Effector memory CD8-positive, alpha-beta T cell (primary cell): Measurements from ENCODE around the gene SF3B6.
"Not testable (repeated sequence)": the region's sequence is repeated elsewhere in the genome, so short reads cannot be mapped to it uniquely, and the experiment has no call there.

Experiments used
- ATAC-seq: fragments of 150-1000 bp; cut with Tn5 transposase; replicated peaks from 2 replicates; pipeline ENCODE4 v1.10.0; 2021; ENCODE audit warnings: mild to moderate bottlenecking, moderate library complexity
- DNase-seq, 3 experiments: peaks; one replicate each; pipeline ENCODE4 v3.0.0; 2021
- H3K27ac Mint-ChIP-seq, 2 donors: one replicate each; pipeline ENCODE4 v1.8.0; 2022; ENCODE audit warnings: mild to moderate bottlenecking in 2 of 2, mixed read lengths in 2 of 2, moderate library complexity in 2 of 2
- H3K27me3 Mint-ChIP-seq, 2 donors: one replicate each; pipeline ENCODE4 v1.8.0; 2022; ENCODE audit warnings: mixed read lengths in 2 of 2
- H3K36me3 Mint-ChIP-seq: one replicate; pipeline ENCODE4 v1.8.0; 2022; ENCODE audit warnings: mild to moderate bottlenecking, moderate library complexity, mixed read lengths; ENCODE audit not compliant: insufficient read depth
- H3K4me1 Mint-ChIP-seq, 2 donors: one replicate each; pipeline ENCODE4 v1.8.0; 2022; ENCODE audit warnings: low read depth in 2 of 2, mixed read lengths in 2 of 2
- H3K4me3 Mint-ChIP-seq, 2 donors: one replicate each; pipeline ENCODE4 v1.8.0; 2022; ENCODE audit warnings: mild to moderate bottlenecking in 2 of 2, mixed read lengths in 2 of 2, moderate library complexity in 2 of 2
- H3K9me3 Mint-ChIP-seq, 2 donors: one replicate each; pipeline ENCODE4 v1.8.0; 2022; ENCODE audit warnings: mixed read lengths in 2 of 2
- total RNA-seq, 9 experiments: gene quantifications; one replicate each; lab custom pipeline; 2026; lab: John Stamatoyannopoulos, UW

Gene SF3B6
- total RNA-seq: 28.2 to 118 (median 52.8) reads per million in 9 experiments

- Mint-ChIP-seq H3K4me1 (peaks cover 15 to 36% of the 10 kb centered on the region in 2 donors), H3K36me3 (peaks cover 9% of the 10 kb centered on the region), H3K9me3 (no peaks in the 10 kb centered on the region), H3K27me3 (no peaks in the 10 kb centered on the region), H3K4me3 (peak within 1 kb of the TSS; percentile 93 to 95), H3K27ac (peak within 1 kb of the TSS; percentile 97)
- DNase-seq (peak; percentile 98 to 100 (median 99)), ATAC-seq (peak; percentile 83)
Observed at GRCh38 chr2:24075915-24076848, at the start of gene SF3B6. Gene SF3B6, minus strand, starts transcription at chr2:24076326. Its CDS starts 97 bp downstream, at chr2:24076229.

- Mint-ChIP-seq H3K27ac (peak overlapping the region; percentile 74 to 77), H3K9me3 (no peaks in the 10 kb centered on the region), H3K4me1 (peaks cover 7 to 12% of the 10 kb centered on the region in 2 donors), H3K4me3 (peak overlapping the region; percentile 83 to 88), H3K27me3 (no peaks in the 10 kb centered on the region), H3K36me3 (no peaks in the 10 kb centered on the region)
- DNase-seq: no peak
- ATAC-seq: no peak
Observed at GRCh38 chr2:24123922-24124580, 47.9 kb upstream of the SF3B6 start.

GRCh38 chr2:24123195-24123921, 47.2 kb upstream of the SF3B6 start, which contains the start of the genes FAM228B and PFN4:
Gene FAM228B, plus strand, starts transcription at chr2:24123469. Its CDS starts 893 bp downstream, at chr2:24124362.
Gene PFN4, minus strand, starts transcription at chr2:24123334. Its CDS starts 799 bp downstream, at chr2:24122535.
- Mint-ChIP-seq H3K4me1 (peaks cover 7 to 12% of the 10 kb centered on the region in 2 donors), H3K9me3 (no peaks in the 10 kb centered on the region), H3K36me3 (no peaks in the 10 kb centered on the region), H3K27ac (peak within 1 kb of the TSS; percentile 85 to 87), H3K4me3 (peak within 1 kb of the TSS; percentile 83 to 88), H3K27me3 (no peaks in the 10 kb centered on the region)
- peak; percentile 90 for ATAC-seq
- peak; percentile 42 to 51 (median 47) for DNase-seq

- Mint-ChIP-seq H3K4me3 (peak overlapping the region; percentile 83 to 88), H3K27me3 (no peaks in the 10 kb centered on the region), H3K4me1 (peaks cover 7 to 12% of the 10 kb centered on the region in 2 donors), H3K27ac (peak overlapping the region; percentile 85 to 87), H3K9me3 (no peaks in the 10 kb centered on the region), H3K36me3 (no peaks in the 10 kb centered on the region)
- no peak for DNase-seq
- no peak for ATAC-seq
Observed at GRCh38 chr2:24122366-24123194, 46.5 kb upstream of the SF3B6 start.

GRCh38 chr2:24121469-24121868, 45.3 kb upstream of the SF3B6 start:
- ATAC-seq (no peak), DNase-seq (no peak)
- H3K9me3 Mint-ChIP-seq: no peaks in the 10 kb centered on the region
- H3K4me3 Mint-ChIP-seq: no peak overlapping the region
- peak overlapping the region in 1 of 2 donors; percentile 87 for H3K27ac Mint-ChIP-seq
- H3K27me3 Mint-ChIP-seq: no peaks in the 10 kb centered on the region
- peaks cover 7% of the 10 kb centered on the region in 2 donors for H3K4me1 Mint-ChIP-seq
- H3K36me3 Mint-ChIP-seq: no peaks in the 10 kb centered on the region

- no peak overlapping the region for H3K4me3 Mint-ChIP-seq
- DNase-seq (no peak), ATAC-seq (no peak)
- peak overlapping the region in 1 of 2 donors; percentile 22 for H3K27ac Mint-ChIP-seq
- H3K4me1 Mint-ChIP-seq: peaks cover 7% of the 10 kb centered on the region in 2 donors
- H3K36me3 Mint-ChIP-seq: no peaks in the 10 kb centered on the region
- no peaks in the 10 kb centered on the region for H3K27me3 Mint-ChIP-seq
- no peaks in the 10 kb centered on the region for H3K9me3 Mint-ChIP-seq
Observed at GRCh38 chr2:24121066-24121465, 44.9 kb upstream of the SF3B6 start.

GRCh38 chr2:24117902-24118301, 41.8 kb upstream of the SF3B6 start:
- no peak for ATAC-seq
- no peak for DNase-seq
- Mint-ChIP-seq H3K4me1 (peaks cover 0 to 1% of the 10 kb centered on the region in 2 donors), H3K36me3 (peaks cover 3% of the 10 kb centered on the region), H3K27ac (peak overlapping the region in 1 of 2 donors; percentile 85), H3K9me3 (no peaks in the 10 kb centered on the region), H3K4me3 (no peak overlapping the region), H3K27me3 (no peaks in the 10 kb centered on the region)

GRCh38 chr2:24115057-24115456, 38.9 kb upstream of the SF3B6 start:
- Mint-ChIP-seq H3K27ac (no peak overlapping the region), H3K36me3 (peaks cover 3% of the 10 kb centered on the region)
- DNase-seq: no peak

GRCh38 chr2:24111407-24111901, 35.3 kb upstream of the SF3B6 start:
- Mint-ChIP-seq H3K27me3 (no peaks in the 10 kb centered on the region), H3K36me3 (peaks cover 3% of the 10 kb centered on the region)
- DNase-seq: no peak

More at GRCh38 chr2:24115057-24115456, 38.9 kb upstream of the SF3B6 start:
- no peaks in the 10 kb centered on the region for H3K27me3 Mint-ChIP-seq
- H3K4me3 Mint-ChIP-seq: no peak overlapping the region
- H3K9me3 Mint-ChIP-seq: no peaks in the 10 kb centered on the region
- ATAC-seq: no peak
- H3K4me1 Mint-ChIP-seq: no peaks in the 10 kb centered on the region

GRCh38 chr2:24110660-24111303, 34.7 kb upstream of the SF3B6 start:
- no peak overlapping the region for H3K4me3 Mint-ChIP-seq
- H3K27me3 Mint-ChIP-seq: no peaks in the 10 kb centered on the region
- DNase-seq (no peak), ATAC-seq (no peak)
- H3K36me3 Mint-ChIP-seq: peaks cover 3% of the 10 kb centered on the region
- no peak overlapping the region for H3K27ac Mint-ChIP-seq
- no peaks in the 10 kb centered on the region for H3K4me1 Mint-ChIP-seq
- H3K9me3 Mint-ChIP-seq: peaks cover 4 to 11% of the 10 kb centered on the region in 2 donors

More at GRCh38 chr2:24111407-24111901, 35.3 kb upstream of the SF3B6 start:
- no peak for ATAC-seq
- H3K4me1 Mint-ChIP-seq: no peaks in the 10 kb centered on the region
- H3K27ac Mint-ChIP-seq: no peak overlapping the region
- H3K9me3 Mint-ChIP-seq: peaks cover 4 to 11% of the 10 kb centered on the region in 2 donors
- no peak overlapping the region for H3K4me3 Mint-ChIP-seq

- H3K4me1 Mint-ChIP-seq, ATAC-seq, H3K4me3 Mint-ChIP-seq, H3K27me3 Mint-ChIP-seq, DNase-seq, H3K36me3 Mint-ChIP-seq: not testable (repeated sequence)
- Mint-ChIP-seq H3K27ac (peak overlapping the region in 1 of 2 donors; percentile 5), H3K9me3 (peaks cover 4 to 11% of the 10 kb centered on the region in 2 donors)
Observed at GRCh38 chr2:24109431-24109830, 33.3 kb upstream of the SF3B6 start.

- ATAC-seq (no peak), DNase-seq (no peak)
- Mint-ChIP-seq H3K27ac (no peak overlapping the region), H3K4me3 (no peak overlapping the region), H3K36me3 (no peaks in the 10 kb centered on the region), H3K4me1 (no peaks in the 10 kb centered on the region), H3K27me3 (no peaks in the 10 kb centered on the region), H3K9me3 (peaks cover 4 to 11% of the 10 kb centered on the region in 2 donors)
Observed at GRCh38 chr2:24107336-24107735, 31.2 kb upstream of the SF3B6 start.
